Measurements from ENCODE around the gene MTCH2. TPM values are rescaled to one million over a fixed set of nuclear protein-coding genes. Genes with fewer than 3 reads are reported as not detected.

MTCH2 gene
- total RNA-seq, 1 experiment from 2014 or later, result 230 TPM

DNA sequence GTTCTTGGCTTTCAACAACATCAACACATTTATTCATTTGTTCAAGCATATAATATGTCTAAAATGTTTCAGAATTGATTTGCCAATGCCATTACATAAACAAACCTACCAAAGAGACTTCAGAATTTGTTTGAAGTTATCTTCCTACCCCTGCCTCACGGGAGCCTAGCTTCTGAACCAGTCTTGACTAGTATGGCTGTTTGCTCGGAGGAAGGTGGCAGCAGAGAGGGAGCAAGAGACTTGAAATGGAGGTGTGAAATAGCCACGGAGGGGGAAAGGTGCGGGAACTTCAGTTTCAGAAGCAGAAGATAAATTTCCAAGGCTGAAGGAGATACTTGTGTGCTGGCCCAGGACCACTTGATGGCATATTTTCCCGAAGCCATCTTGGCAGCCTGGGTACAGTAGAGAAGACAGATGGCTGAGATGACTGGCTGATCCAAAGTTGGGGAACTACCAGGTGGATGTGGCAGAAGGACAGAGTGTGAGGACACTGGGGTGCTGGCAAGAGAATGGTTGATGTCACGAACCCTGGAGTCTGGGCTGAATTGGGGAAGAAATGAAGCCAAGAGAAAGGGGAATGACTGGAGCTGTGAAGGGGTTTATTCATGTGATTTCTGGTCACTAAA is 14.0 kb upstream of the MTCH2 start:
- CTCF ChIA-PET, result no interaction called here
- POLR2A ChIA-PET, result no interaction called here
- no peak for ATAC-seq

DNA sequence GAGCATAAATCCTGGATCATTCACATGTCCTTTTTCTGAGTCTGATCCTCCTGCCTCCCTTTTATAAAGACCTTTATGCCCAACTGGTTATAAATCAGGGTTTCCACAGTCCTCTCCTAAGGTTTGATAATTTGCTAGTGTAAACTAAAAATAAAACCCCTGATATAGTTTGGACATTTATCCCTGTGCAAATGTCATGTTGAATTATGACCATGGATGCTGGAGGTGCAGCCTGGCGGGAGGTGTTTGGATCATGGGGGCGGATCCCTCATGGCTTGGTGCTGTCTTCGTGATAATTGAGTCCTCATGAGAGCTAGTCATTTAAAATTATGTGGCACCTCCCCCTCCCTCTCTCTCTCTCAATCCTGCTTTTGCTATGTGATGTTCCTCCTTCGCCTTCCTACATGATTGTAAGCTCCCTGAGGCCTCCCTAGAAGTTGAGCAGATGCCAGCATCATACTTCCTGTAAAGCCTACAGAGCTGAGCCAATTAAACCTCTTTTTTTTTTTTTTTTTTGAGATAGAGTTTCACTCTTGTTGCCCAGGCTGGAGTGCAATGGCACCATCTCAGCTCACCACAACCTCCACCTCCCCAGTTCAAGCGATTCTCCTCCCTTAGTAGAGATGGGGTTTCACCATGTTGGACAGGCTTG is 9.6 kb upstream of the MTCH2 start:
- no peaks in the 10 kb centered on the region for H3K36me3 ChIP-seq (ENCODE audit: control insufficient read depth, insufficient read depth, low read length)
- no peaks in the 10 kb centered on the region for H3K27me3 ChIP-seq (ENCODE audit: control insufficient read depth, insufficient read depth, low read length)
- CTCF ChIA-PET, result no interaction called here
- H3K27ac ChIP-seq (ENCODE audit: low read length), result no peak overlapping the region
- POLR2A ChIA-PET, result no interaction called here
- H3K9me3 ChIP-seq (ENCODE audit: control insufficient read depth, insufficient read depth, low read depth, low read length), result no peaks in the 10 kb centered on the region
- DNase-seq (ENCODE audit: low read depth, low spot score) (no peak), ATAC-seq (no peak)
- TF ChIP-seq POLR2AphosphoS5 (IDR thresholded peaks at IDR 0.05; ENCODE audit: low read depth, low read length), result no peak
- TF ChIP-seq TCF7L2 (IDR thresholded peaks at IDR 0.05; ENCODE audit: low read depth, low read length), result no peak
- no peak for TF ChIP-seq SIN3A (IDR thresholded peaks at IDR 0.05; ENCODE audit: borderline replicate concordance, insufficient read depth, low read depth, low read length)
- TF ChIP-seq, protein P1, sequence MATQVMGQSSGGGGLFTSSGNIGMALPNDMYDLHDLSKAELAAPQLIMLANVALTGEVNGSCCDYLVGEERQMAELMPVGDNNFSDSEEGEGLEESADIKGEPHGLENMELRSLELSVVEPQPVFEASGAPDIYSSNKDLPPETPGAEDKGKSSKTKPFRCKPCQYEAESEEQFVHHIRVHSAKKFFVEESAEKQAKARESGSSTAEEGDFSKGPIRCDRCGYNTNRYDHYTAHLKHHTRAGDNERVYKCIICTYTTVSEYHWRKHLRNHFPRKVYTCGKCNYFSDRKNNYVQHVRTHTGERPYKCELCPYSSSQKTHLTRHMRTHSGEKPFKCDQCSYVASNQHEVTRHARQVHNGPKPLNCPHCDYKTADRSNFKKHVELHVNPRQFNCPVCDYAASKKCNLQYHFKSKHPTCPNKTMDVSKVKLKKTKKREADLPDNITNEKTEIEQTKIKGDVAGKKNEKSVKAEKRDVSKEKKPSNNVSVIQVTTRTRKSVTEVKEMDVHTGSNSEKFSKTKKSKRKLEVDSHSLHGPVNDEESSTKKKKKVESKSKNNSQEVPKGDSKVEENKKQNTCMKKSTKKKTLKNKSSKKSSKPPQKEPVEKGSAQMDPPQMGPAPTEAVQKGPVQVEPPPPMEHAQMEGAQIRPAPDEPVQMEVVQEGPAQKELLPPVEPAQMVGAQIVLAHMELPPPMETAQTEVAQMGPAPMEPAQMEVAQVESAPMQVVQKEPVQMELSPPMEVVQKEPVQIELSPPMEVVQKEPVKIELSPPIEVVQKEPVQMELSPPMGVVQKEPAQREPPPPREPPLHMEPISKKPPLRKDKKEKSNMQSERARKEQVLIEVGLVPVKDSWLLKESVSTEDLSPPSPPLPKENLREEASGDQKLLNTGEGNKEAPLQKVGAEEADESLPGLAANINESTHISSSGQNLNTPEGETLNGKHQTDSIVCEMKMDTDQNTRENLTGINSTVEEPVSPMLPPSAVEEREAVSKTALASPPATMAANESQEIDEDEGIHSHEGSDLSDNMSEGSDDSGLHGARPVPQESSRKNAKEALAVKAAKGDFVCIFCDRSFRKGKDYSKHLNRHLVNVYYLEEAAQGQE (IDR thresholded peaks at IDR 0.05; ENCODE audit: insufficient read depth in 1 of 2, low read depth in 2 of 2, low read length in 1 of 2), result no peak
- TF ChIP-seq, protein P2, sequence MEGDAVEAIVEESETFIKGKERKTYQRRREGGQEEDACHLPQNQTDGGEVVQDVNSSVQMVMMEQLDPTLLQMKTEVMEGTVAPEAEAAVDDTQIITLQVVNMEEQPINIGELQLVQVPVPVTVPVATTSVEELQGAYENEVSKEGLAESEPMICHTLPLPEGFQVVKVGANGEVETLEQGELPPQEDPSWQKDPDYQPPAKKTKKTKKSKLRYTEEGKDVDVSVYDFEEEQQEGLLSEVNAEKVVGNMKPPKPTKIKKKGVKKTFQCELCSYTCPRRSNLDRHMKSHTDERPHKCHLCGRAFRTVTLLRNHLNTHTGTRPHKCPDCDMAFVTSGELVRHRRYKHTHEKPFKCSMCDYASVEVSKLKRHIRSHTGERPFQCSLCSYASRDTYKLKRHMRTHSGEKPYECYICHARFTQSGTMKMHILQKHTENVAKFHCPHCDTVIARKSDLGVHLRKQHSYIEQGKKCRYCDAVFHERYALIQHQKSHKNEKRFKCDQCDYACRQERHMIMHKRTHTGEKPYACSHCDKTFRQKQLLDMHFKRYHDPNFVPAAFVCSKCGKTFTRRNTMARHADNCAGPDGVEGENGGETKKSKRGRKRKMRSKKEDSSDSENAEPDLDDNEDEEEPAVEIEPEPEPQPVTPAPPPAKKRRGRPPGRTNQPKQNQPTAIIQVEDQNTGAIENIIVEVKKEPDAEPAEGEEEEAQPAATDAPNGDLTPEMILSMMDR (IDR thresholded peaks at IDR 0.05), result no peak
- no peak overlapping the region for H3K4me3 ChIP-seq (ENCODE audit: low read depth in 2 of 2, low read length in 2 of 2)
- no TSS peak for BruUV-seq (replicated peaks)
- in situ Hi-C loops (cut with HindIII; ENCODE audit: low pct_unique_long_range_greater_than_20kb, low sequenced_read_pairs) (no loop called here), intact Hi-C loops (cut with micrococcal nuclease; ENCODE audit: unreplicated experiment) (no loop called here)
- H3K4me1 ChIP-seq (ENCODE audit: control insufficient read depth, insufficient read depth, low read length), result no peaks in the 10 kb centered on the region

More for the DNA sequence above, 14.0 kb upstream of the MTCH2 start:
- TF ChIP-seq POLR2AphosphoS5 (IDR thresholded peaks at IDR 0.05; ENCODE audit: low read depth, low read length), result no peak
- TF ChIP-seq TCF7L2 (IDR thresholded peaks at IDR 0.05; ENCODE audit: low read depth, low read length), result no peak
- TF ChIP-seq, protein P1 (IDR thresholded peaks at IDR 0.05; ENCODE audit: insufficient read depth in 1 of 2, low read depth in 2 of 2, low read length in 1 of 2), result no peak
- TF ChIP-seq, protein P2 (IDR thresholded peaks at IDR 0.05), result no peak
- no peak for TF ChIP-seq SIN3A (IDR thresholded peaks at IDR 0.05; ENCODE audit: borderline replicate concordance, insufficient read depth, low read depth, low read length)
- Histone ChIP-seq H3K27me3 (ENCODE audit: control insufficient read depth, insufficient read depth, low read length) (no peaks in the 10 kb centered on the region), H3K4me3 (ENCODE audit: low read depth in 2 of 2, low read length in 2 of 2) (no peak overlapping the region), H3K36me3 (ENCODE audit: control insufficient read depth, insufficient read depth, low read length) (no peaks in the 10 kb centered on the region), H3K27ac (ENCODE audit: low read length) (no peak overlapping the region), H3K4me1 (ENCODE audit: control insufficient read depth, insufficient read depth, low read length) (no peaks in the 10 kb centered on the region), H3K9me3 (ENCODE audit: control insufficient read depth, insufficient read depth, low read depth, low read length) (no peaks in the 10 kb centered on the region)
- no TSS peak for BruUV-seq (replicated peaks)
- DNase-seq (ENCODE audit: low read depth, low spot score), result no peak
- in situ Hi-C loops (cut with HindIII; ENCODE audit: low pct_unique_long_range_greater_than_20kb, low sequenced_read_pairs), result no loop called here
- intact Hi-C loops (cut with micrococcal nuclease; ENCODE audit: unreplicated experiment), result no loop called here

All from Panc1 (cell line).